NB4 (cell line): ENCODE measurements around the gene IER5.
A peak's percentile ranks its signal among the peaks of the same experiment; 100 is the strongest.

Source experiments
- MAX ChIP-seq: IDR thresholded peaks from 2 replicates; pipeline ENCODE4 v1.6.1; 2011; ENCODE audit warnings: low read depth, low read length
- POLR2A ChIP-seq: IDR thresholded peaks from 2 replicates; pipeline ENCODE4 v1.6.1; 2011; ENCODE audit warnings: mild to moderate bottlenecking; ENCODE audit not compliant: insufficient read length; ENCODE audit errors: extremely low read depth
- TF ChIP-seq, protein P1 (sequence below): IDR thresholded peaks from one replicate; pipeline ENCODE4 v1.5.1; 2012; ENCODE audit warnings: low read depth, low read length

GRCh38 chr1:181135437-181135731, 46.9 kb downstream of the IER5 start:
- TF ChIP-seq POLR2A, result no peak
- TF ChIP-seq, protein P1, sequence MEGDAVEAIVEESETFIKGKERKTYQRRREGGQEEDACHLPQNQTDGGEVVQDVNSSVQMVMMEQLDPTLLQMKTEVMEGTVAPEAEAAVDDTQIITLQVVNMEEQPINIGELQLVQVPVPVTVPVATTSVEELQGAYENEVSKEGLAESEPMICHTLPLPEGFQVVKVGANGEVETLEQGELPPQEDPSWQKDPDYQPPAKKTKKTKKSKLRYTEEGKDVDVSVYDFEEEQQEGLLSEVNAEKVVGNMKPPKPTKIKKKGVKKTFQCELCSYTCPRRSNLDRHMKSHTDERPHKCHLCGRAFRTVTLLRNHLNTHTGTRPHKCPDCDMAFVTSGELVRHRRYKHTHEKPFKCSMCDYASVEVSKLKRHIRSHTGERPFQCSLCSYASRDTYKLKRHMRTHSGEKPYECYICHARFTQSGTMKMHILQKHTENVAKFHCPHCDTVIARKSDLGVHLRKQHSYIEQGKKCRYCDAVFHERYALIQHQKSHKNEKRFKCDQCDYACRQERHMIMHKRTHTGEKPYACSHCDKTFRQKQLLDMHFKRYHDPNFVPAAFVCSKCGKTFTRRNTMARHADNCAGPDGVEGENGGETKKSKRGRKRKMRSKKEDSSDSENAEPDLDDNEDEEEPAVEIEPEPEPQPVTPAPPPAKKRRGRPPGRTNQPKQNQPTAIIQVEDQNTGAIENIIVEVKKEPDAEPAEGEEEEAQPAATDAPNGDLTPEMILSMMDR, result peak; percentile 22
- no peak for TF ChIP-seq MAX
